Lower leg skin (tissue), 4 donors: ENCODE results near the gene IRF1. TPM values are rescaled to one million over a fixed set of nuclear protein-coding genes. Genes with fewer than 3 reads are reported as not detected.

Source experiments
- DNase-seq, 2 donors: peaks; one replicate each; pipeline ENCODE4 v3.0.0-alpha.2; 2019; ENCODE audit warnings: low spot score in 2 of 2
- H3K4me3 ChIP-seq: fragments of 200-600 bp; sonication (generic); 2 replicates; pipeline ENCODE4 v1.5.1; 2017; ENCODE audit warnings: mild to moderate bottlenecking, low read depth; ENCODE audit not compliant: poor library complexity, severe bottlenecking
- POLR2A ChIP-seq, 2 donors: fragments of 450-650 bp; IDR thresholded peaks; one replicate each; pipeline ENCODE4 v1.6.1; 2016 to 2017; ENCODE audit warnings: antibody characterized with exemption in 2 of 2, mild to moderate bottlenecking in 1 of 2, moderate library complexity in 1 of 2
- WGBS, 2 donors: methylation state at CpG; one replicate each; pipeline ENCODE4 v1.1.5; 2018; 5-methylcytosine and 5-hydroxymethylcytosine counted together
- intact Hi-C: fragments of 100-400 bp; cut with DNase I; formaldehyde crosslinking; loops from one replicate; pipeline ENCODE4 v1.15.0; 2023; ENCODE audit warnings: low total_unique reads
- total RNA-seq, 4 donors: library from RNA; depleted of rRNA; stranded (reverse); fragments of >200 nt; gene quantifications; one replicate each; pipeline ENCODE4 v1.1.0, GENCODE V29; 2016
- TF ChIP-seq, protein P1 (sequence below), 3 donors: fragments of 450-650 bp; IDR thresholded peaks; one replicate each; pipeline ENCODE4 v1.5.1; 2016; ENCODE audit warnings: antibody characterized with exemption in 3 of 3, mild to moderate bottlenecking in 3 of 3, moderate library complexity in 2 of 3

IRF1 gene, protein sequence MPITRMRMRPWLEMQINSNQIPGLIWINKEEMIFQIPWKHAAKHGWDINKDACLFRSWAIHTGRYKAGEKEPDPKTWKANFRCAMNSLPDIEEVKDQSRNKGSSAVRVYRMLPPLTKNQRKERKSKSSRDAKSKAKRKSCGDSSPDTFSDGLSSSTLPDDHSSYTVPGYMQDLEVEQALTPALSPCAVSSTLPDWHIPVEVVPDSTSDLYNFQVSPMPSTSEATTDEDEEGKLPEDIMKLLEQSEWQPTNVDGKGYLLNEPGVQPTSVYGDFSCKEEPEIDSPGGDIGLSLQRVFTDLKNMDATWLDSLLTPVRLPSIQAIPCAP
- 10 to 100 TPM in 3 of 4 donors, 1 to 10 TPM in 1; 9.6 to 15.0 (median 14.5) TPM for total RNA-seq

DNA sequence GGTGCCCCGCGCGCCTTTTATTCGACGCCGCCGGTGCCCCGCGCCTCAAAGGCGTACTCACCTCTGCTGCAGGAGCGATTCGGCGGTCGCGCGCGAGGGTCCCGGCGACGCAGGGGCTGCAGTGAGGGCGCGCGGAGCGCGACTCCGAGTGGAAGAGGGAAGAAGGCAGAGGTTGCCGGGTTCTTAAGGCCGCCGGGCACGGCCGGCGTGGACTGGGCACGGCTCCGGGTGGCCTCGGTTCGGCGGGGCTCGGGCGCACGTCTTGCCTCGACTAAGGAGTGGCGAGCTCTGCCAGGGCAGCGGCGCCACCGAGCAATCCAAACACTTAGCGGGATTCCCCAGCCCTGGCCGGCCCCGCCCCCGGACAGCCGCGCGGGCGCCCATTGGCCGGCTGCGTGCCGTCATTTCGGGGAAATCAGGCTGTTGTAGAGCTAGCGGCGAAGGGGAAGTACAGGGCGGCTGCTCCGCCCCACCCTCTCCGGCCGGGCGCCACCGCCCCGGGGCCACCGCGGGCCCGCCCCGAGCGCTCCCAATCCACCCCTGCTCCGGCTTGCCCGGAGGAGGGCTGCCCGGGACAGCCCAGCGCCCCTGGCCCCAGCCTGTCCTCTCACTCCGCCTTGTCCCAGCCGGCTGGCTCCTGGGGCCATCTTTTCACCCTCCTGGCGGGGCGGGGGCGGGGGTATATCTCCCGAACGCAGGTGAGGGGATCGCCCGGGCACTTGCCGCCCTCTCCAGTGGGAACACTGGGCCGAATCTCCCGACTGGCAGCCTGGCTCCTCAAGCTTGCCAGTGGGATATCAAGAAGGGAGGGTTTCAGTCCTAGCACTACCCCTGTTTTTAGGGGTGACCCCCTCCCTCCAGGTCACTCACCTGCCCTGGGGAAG, at the start of gene IRF1:
Gene IRF1 (minus strand): TSS at position 290 of the 884 bp plus-strand sequence. CDS start 1,295 bp downstream, outside the sequence.
- intact Hi-C loops: no loop called here
- 1% methylated on average over 48 to 54 of the region's 87 CpGs for WGBS, 2 donors
- H3K4me3 ChIP-seq: peak within 1 kb of the TSS; percentile 67
- TF ChIP-seq, protein P1, sequence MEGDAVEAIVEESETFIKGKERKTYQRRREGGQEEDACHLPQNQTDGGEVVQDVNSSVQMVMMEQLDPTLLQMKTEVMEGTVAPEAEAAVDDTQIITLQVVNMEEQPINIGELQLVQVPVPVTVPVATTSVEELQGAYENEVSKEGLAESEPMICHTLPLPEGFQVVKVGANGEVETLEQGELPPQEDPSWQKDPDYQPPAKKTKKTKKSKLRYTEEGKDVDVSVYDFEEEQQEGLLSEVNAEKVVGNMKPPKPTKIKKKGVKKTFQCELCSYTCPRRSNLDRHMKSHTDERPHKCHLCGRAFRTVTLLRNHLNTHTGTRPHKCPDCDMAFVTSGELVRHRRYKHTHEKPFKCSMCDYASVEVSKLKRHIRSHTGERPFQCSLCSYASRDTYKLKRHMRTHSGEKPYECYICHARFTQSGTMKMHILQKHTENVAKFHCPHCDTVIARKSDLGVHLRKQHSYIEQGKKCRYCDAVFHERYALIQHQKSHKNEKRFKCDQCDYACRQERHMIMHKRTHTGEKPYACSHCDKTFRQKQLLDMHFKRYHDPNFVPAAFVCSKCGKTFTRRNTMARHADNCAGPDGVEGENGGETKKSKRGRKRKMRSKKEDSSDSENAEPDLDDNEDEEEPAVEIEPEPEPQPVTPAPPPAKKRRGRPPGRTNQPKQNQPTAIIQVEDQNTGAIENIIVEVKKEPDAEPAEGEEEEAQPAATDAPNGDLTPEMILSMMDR (IDR thresholded peaks at IDR 0.05): no peak
- peak in 1 of 2 donors; percentile 77 for TF ChIP-seq POLR2A (IDR thresholded peaks at IDR 0.05)
- peak; percentile 95 to 99 for DNase-seq

DNA sequence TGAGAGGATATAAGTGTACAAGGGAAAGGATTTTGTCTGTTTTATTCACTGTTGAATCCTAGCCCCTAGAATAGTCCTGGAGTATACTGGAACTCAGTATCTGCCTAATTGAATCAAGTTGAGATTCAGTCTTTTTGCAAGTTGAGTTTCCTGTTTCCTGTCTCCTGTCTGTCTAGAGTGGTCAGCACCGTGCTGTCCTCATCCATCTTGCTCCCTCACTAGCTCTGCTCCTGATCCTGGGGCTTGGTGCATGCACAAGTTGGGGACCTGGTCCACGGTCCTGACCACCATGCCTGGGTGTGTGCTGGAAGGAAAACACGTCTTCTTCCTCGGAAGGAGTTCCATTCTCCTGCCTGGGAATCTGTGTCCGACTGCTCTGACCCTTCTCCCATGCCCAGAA, 49.6 kb upstream of the IRF1 start:
- intact Hi-C loops: no loop called here
- WGBS, 2 donors: 86 to 89% methylated on average over 5 of the region's 5 CpGs
- DNase-seq: no peak
- H3K4me3 ChIP-seq: no peak overlapping the region
- no peak for TF ChIP-seq POLR2A (IDR thresholded peaks at IDR 0.05)

DNA sequence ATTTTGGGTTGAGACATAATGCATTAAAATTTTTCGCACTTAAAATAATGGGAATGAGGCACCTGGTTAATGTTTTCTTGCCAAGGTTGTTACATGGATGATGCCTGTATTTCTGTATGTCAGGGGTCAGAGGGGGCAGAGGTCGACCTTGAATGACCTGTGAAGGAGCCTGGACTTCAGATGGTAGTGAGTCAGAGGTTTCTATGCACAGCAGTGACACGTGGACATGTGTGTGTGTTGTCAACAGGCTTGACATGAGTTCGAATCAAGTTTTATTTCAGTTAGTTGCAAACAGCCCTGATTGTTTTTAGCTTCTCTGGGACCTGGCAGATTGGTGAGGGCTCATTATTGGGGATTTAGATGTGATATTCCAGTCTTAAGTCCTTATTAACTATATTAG, 49.1 kb upstream of the IRF1 start:
- H3K4me3 ChIP-seq: no peak overlapping the region
- intact Hi-C loops: no loop called here
- 74 to 80% methylated on average over 4 of the region's 4 CpGs for WGBS, 2 donors
- TF ChIP-seq, protein P1 (IDR thresholded peaks at IDR 0.05): no peak
- no peak for TF ChIP-seq POLR2A (IDR thresholded peaks at IDR 0.05)
- DNase-seq: no peak

DNA sequence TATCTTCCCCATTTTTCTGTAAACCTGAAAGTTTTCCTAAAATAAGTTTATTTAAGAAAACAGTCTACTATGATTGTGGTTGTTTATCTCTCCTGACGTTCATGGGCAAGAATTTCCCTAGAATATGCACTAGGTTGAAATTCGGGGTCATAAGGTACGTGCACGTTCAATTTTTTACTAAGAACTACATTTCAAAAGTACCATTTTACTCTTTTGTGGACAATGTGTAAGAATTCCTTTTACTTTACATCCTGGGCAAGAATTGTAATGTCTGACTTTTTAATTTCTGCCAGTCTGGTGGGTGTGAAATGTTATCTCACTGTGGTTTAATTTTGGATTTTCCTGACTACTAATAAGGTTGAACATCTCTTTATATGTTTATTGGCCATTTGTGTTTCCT, 40.4 kb upstream of the IRF1 start:
- WGBS, 2 donors: 89 to 92% methylated on average over 4 of the region's 4 CpGs
- intact Hi-C loops: no loop called here
- TF ChIP-seq, protein P1 (IDR thresholded peaks at IDR 0.05): no peak
- no peak for DNase-seq
- no peak overlapping the region for H3K4me3 ChIP-seq

DNA sequence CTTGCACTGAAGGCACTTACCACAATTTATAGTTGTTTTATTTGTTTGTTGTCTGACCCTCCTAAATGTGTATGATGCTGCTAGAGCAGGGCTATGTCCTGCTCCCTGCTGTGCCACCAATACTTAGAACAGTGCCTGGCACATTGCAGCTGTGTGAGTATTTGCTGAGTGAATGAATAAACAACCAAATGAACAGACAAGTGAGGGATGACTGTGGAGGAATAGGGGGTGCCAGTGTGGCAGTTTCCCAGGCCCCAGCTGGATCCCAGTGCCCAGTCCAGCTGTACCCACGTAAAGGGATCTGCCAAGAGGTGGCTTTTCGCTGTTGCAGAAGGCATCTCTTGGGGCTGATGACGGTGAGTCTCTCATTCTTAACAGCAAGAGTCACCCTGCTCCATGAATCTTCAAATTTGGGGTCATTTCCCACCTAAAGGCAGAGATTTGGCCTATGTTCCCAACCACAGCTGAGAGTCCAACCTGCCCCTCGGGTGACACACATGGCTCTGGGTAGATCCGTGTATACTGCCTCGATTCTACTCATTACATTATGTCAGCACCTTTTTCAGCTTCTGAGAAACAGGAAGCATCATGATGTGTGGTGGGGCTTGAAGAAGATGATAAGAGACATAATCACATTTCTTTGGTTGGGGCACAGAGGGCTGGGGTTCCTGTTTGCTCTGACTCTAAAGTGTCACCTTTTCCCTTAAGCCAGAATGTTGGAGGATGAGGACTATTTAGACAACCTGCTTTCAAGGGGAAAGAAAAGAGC, 38.5 kb upstream of the IRF1 start:
- intact Hi-C loops: loop anchor here (10.0 kb wide), 1 partner anchor 286 kb away; the partner anchor contains the start of gene SOWAHA
- 75 to 76% methylated on average over 6 of the region's 6 CpGs for WGBS, 2 donors
- H3K4me3 ChIP-seq: no peak overlapping the region
- no peak for DNase-seq
- TF ChIP-seq, protein P1 (IDR thresholded peaks at IDR 0.05): no peak
- no peak for TF ChIP-seq POLR2A (IDR thresholded peaks at IDR 0.05)
